DLD1 (cell line): ENCODE data around the gene RUSC1.

Source experiments
- in situ Hi-C: cut with HindIII; loops from 2 replicates; pipeline ENCODE4 v1.10.0; 2017; ENCODE audit warnings: low sequenced_read_pairs

The RUSC1 gene

DNA sequence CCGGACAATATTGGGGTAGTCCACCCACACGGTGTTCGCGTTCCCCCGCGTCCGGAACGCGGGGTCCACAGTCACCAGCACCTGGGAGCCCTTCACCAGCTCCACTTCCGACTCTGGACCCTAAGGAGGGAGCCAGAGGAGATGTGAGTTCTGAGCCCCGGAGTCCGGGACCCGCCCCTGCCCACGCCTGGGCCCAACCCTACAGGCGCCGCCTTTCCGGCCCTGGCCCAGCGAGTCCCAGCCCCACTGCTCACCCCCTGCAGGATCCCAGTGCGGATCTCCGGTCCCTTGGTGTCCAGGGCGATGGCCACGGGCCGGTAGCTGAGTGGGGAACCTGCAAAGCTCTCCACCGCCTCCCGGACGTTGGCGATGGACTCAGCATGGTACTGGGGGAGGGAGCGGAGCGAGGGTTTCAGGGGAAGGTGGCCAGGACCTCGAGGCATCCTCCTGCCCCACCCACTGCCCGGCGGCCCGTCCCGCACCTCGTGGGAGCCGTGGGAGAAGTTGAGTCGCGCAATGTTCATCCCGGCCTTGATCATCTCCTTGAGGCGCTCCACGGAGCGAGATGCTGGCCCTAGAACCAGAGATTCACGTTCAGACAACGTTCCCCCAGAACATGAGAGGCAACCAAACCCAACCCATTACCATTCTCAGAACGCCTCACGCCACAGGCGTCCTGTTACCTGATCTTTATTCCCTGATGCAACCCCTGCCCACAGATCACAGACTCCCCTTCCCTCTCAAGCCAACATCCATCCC, 25.3 kb upstream of the RUSC1 start:
- in situ Hi-C loops = no loop called here

DNA sequence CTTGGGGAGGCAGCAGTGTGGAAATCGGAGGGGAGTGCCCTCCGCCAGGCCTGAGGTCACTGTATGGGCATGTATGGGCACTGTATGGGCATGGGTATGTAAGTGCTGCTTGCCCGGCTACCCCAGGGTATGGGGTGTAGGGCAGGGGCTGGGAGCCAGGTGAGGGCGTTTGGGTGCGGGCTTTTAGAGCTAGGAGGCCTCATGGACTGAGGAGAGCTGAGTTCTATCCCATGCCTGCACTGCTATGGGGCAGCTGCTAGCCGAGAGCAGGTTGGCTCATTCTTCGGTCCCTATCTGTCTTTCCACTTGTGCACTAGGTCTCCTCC, 24.8 kb upstream of the RUSC1 start:
- in situ Hi-C loops = no loop called here

DNA sequence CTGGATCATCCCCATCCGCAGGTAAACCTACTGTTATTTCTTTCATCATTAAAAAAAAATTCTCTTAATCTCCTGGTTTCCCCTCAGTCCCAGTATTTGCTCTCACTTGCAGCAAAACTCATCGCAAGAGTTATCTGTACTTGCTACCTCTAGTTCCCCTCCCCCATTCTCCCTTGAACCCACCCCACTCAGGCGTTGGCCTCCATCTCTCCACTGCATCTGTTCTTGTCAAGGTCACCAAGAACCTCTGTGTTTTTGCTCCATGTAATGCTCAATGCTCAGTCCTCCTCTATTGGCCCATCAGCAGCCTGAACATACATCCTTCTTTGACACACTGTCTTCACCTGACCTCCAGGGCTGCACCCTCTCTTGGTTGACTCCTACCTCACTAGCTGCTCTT, 24.0 kb upstream of the RUSC1 start:
- in situ Hi-C loops = no loop called here

DNA sequence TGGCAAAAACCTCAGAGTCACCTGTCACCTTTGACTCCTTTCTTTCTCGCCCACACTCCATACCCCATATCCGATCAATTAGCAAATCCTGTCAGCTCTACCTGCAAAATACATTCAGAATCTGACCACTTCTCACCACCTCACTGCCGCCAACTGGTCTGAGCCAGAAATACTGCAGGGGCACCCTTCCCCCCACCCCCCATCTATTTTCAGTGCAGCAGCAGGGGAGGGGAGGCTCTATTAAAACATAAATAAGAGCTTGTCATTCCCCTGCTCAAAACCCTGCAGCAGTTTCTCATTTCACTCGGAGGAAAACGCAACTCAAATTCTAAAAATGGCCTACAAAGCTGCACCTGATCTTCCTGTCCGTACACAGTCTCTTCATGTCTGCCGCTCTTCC, 23.3 kb upstream of the RUSC1 start:
- in situ Hi-C loops = no loop called here

DNA sequence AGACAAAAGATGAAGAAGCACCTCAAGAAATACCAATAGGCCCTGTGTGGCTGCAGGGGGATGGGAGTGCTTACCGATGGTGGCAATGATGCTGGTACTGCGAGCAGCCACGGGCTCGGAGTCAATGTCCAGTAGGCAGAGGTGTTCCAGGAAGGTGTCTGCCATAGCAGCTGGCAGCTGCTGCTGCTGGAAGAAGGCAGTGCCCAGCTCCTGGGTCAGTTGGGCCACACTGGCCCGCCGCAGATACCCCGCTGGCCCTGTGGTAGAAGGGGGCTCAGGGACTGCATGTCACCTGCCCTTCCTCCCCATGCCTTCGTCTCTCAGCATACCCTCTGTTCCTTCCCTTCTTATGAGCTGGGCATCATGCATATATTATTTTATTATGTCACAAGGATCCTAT, 20.7 kb upstream of the RUSC1 start:
- in situ Hi-C loops = no loop called here

DNA sequence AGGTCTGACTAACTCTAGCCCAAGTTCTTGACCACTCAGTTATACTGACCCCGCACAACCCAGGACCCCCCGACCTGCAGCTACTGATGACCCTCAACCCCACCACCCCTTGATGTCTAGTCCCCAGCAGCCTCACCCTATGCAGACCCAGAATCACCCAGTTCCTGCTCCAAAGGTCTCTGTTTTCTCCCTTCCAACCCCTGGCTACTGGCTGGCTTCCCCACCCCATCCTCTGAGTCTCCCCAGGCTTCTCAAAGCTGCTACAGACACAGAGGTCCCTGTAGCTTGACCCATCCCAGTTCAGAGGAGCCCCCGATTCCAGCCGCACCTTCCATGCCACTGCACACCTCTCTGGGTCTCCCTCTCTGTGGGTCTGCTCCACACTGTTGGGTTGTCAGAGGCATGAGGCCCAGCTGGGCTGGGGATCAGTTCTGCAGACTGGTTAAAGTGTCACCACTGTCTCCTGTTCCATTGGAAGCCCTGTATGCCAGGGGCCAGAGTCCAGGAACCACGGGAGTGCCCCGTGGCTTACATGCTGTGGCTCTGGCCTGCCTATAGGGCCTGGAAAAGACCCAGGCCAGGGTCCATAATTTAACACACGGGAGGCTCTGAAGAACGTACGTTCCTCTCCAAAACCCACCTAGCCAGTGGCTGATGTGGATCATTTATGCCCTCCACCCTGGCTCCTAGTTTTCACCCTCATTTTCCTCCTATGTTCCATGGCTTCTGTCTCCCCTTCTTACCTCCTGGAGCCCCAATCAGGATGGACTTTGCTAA, 20.0 kb upstream of the RUSC1 start:
- in situ Hi-C loops = no loop called here

DNA sequence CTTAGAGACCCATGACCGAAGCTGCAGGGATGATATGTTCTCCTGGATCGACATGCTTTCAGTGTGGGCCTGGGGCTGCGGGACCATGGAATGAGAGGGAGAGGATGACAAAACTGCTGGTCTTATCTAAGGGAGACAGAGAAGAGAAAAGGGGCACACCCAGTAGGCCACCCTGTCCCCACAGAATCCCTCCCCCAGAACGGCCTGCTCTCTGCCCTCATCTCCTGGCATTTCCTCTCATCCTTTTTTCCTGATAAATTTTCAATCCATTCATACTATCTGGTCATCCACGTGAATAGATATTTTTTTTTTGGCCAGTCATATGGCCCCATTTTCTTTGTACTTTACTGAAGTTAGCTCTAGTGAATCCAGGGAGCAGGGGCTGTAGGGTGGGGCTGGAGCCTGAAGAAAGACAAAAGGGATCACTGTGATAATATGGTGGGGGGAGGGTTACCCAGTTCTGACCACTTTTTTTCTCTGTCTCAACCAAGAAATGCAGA, 19.3 kb upstream of the RUSC1 start, which contains the start of gene PKLR:
Gene PKLR (minus strand): TSS at position 97 of the 500 bp plus-strand sequence. CDS start 43 bp downstream, at position 54.
- in situ Hi-C loops = no loop called here

DNA sequence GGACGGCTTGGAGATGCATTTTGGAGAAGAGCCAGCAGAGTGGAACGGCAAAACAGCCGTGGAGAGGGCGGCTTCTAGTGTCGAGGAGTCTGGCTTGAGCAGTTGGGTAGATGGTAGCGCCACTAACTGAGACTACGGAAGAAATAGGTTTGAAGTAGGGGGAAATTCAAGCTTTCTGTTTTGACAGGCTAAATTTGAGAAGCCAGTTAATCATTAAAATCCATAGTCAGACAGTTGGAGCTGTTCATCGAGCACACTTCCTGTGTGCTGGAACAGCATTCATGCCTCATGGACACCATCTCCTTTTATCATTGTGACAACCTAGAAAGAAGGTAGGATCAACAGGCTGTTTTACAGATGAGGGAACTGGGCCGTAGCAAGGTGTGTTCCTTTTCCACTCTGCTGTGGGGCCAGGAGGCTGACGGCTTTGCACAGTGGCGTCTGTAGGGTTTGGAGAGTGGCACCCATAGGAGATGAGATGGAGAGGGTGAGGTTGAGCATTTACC, 16.1 kb upstream of the RUSC1 start:
- in situ Hi-C loops = no loop called here

DNA sequence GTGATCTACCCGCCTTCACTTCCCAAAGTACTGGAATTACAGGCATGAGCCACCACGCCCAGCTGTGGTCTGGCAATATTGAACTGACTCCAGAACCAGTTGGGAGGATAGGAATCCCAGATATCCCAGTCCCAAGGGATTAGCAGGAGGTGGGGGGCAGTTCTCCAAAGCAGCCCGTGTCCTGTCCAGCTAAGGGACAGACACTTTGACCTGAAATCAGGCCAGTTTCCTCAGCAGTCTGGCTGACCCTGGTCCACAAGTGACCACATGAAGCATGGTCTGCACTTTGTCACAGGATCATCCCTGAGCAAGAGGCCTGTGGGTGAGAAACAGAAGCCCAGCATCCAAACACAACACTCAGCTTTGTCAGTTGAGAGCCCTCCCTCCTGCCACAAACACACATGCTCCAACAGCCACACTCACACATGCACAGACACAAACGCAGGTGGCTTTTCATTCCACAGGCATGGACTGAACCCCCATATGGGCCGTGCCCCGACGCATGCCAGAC, 14.8 kb upstream of the RUSC1 start:
- in situ Hi-C loops = no loop called here

DNA sequence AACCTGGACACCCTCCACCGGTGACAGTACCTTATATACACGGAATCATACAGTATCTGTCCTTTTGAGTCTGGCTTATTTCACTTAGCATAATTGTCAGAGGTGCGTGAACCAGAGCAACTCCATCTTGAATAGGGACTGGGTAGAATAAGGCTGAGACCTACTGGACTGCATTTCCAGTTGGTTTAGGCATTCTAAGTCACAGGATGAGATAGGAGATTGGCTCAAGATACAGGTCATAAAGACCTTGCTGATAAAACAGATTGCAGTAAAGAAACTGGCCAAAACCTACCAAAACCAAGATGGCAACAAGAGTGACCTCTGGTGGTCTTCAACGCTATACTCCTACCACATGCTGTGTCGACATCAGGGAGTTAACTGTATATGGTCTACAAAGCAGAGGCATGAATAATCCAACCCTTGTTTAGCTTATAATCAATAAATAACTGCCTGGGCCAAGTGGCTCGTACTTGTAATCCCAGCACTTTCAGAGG, 13.4 kb upstream of the RUSC1 start:
- in situ Hi-C loops = no loop called here

DNA sequence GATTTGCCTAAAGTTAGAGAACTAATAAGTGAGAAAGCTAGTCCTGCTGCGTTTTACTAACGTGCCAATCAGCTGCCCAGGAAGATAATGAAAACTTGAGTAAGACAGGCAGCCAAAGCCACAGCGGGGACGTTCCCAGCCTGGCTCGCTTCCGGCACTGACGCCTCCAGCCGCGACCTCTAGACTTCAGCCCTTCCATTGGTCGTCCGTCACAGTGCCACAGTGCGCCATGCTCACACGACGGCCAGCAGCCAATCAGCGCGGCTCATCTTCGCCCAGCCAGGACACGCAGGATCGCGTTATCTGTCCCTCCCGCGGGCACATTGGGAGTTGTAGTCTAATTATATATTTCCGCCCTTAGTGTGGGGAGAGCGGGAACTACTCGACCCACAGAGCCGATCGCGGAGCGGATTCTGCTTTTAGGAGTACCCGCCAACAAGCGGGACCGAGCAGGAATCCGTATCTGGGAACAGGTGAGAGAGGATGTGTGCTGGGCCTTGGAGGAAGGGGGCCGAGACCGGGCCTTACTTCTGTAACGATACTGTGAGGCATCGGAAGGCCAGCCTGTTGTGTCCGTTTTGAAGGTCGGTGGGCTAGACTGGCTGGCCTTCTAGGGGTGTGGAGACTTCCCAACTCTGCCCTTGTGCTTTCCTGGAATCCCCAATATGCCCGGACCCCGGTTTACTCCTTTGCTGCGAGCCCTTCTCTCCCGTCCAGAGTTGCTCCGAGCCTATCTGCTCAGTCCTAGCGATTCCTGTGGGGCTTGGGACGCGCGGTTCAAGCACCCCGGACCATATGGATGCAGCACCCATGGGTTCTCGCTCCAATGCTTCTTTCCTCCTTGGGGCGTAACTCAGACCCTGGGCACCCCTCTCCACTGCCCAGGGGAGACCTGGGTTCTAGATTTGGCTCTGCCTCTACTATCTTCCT, 11.9 kb upstream of the RUSC1 start, which contains the start of gene FDPS:
Gene FDPS (plus strand): TSS at position 374 of the 930 bp plus-strand sequence. CDS start 924 bp downstream, outside the sequence.
- in situ Hi-C loops = no loop called here

DNA sequence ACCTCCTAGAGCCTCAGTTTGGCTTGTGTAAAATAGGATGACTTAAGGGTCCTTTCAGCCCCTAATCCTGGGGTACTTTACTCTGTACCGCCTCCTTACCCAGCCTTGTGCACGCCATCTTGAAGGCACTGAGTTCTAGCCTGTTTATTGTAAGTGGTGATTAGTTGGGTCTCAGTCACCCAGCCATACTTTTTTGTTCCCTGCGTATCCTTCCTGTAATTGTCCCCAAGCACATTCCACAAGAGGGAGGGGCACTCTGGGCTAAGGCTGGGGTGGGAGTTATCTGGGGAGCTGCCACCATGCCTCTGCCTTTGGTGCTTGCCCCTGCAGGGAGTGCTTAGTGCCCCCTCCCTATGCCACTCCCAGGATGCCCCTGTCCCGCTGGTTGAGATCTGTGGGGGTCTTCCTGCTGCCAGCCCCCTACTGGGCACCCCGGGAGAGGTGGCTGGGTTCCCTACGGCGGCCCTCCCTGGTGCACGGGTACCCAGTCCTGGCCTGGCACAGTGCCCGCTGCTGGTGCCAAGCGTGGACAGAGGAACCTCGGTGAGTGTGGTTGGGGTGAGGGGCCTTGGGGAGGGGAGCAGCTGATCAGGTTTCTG, 11.2 kb upstream of the RUSC1 start:
- in situ Hi-C loops = no loop called here

DNA sequence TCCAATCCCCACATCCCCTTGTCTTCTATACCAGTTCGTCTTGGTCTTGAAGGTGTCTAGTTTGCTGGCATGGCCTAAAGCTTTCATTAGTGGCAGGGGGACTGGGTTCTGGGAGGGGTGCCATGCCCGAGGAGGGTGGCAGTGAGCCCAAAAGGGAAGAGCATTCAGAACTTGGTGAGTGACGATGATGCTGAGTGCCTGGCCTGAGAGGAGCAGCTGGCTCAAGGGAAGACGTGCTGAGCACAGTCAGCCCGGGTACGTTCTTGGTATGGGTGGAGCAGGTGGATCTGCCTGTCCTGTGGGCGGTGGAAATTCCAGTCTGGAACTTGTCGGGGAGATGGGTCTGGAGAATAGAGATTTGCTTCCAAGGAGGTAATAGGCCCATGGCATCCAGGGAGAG, 7.4 kb upstream of the RUSC1 start:
- in situ Hi-C loops = no loop called here

DNA sequence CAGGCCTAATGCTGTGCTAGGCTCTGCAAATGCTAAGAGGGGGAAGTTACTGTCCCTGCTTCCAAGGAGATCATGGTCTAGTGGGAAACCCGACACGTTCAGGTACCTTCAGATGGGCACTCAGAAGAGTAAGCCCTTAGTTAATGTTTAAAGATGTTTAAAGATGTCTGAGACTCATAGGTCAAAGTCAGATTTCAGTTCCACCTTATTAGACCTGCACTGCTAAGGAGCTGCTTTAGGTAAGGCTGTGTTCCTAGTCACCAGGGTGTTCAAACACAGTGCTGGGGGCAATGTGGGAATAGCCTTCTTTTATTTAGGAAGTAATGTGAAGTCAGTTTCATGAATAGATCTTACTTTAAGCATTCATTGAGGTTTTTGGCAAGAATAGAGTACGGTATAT, 3.8 kb upstream of the RUSC1 start:
- in situ Hi-C loops = no loop called here

DNA sequence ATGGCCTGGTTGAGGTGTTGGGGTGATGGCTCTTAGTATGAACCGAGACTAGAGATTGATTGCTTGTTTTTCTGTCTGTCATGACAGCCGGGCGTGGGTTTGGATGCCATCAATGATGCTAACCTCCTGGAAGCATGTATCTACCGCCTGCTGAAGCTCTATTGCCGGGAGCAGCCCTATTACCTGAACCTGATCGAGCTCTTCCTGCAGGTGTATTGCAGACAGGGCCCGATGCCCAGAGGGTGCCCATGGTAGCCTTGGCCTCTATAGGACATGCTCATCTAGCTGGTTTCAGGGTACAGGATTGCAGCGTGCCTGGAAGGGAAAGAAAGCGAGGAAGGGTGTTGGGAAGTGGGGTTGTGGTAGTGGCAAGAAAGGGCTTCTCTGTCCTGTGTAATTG, 2.6 kb upstream of the RUSC1 start:
- in situ Hi-C loops = no loop called here

DNA sequence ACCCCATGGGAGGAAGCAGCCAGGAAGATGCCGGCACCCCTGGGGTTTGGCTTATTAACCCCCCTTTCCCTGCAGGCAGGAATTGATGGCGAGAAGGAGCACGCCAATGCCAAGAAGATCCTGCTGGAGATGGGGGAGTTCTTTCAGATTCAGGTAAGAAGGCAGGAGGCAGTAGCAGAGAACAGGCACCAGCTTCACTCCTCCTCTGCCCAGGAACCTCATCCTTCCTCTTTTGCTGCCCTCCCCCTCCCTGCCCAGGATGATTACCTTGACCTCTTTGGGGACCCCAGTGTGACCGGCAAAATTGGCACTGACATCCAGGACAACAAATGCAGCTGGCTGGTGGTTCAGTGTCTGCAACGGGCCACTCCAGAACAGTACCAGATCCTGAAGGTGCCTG, 1.2 kb upstream of the RUSC1 start:
- in situ Hi-C loops = no loop called here

DNA sequence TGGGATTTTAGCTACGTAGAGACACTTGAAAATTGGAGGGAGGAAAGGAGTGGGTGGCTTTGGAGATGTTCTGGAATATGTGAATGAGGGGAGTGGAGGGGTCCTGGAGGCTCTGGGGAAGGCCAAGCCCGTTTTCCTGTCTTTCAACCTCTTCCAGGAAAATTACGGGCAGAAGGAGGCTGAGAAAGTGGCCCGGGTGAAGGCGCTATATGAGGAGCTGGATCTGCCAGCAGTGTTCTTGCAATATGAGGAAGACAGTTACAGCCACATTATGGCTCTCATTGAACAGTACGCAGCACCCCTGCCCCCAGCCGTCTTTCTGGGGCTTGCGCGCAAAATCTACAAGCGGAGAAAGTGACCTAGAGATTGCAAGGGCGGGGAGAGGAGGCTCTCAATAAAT, 442 bp upstream of the RUSC1 start:
- in situ Hi-C loops = no loop called here

DNA sequence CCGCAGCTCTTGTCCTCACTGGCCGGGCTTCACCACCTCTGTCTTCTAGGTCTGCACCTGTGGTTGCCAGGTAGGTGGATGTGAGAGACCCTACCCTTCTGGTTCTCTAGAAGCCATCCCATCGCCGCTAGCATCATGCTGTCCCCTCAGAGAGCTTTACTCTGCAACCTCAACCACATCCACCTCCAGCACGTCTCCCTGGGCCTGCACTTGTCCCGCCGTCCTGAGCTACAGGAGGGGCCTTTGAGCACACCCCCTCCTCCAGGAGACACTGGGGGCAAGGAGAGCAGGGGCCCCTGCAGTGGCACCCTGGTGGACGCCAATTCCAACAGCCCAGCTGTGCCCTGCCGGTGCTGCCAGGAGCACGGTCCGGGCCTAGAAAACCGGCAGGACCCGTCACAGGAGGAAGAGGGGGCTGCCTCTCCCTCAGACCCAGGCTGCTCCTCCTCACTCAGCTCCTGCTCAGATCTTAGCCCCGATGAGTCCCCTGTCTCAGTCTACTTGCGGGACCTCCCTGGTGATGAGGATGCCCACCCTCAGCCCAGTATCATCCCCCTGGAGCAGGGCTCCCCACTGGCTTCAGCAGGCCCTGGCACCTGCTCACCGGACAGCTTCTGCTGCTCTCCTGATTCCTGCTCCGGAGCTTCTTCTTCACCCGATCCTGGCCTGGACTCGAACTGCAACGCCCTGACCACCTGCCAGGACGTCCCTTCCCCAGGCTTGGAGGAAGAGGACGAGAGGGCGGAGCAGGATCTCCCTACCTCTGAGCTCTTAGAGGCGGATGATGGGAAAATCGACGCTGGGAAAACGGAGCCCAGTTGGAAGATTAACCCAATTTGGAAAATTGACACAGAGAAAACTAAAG, 1.2 kb downstream of the RUSC1 start:
- in situ Hi-C loops = no loop called here

DNA sequence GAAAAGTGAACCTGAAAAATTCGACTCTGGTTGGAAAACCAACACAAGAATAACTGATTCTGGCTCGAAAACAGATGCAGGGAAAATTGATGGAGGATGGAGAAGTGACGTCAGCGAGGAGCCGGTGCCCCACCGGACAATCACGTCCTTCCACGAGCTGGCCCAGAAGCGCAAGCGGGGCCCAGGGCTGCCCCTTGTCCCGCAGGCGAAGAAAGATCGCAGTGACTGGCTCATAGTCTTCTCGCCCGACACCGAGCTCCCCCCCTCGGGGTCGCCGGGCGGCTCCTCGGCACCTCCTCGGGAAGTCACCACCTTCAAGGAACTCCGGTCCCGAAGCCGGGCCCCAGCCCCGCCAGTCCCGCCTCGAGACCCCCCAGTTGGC, 1.9 kb downstream of the RUSC1 start:
- in situ Hi-C loops = no loop called here
